B cell (primary cell): ENCODE measurements around the gene KAT8. TPM values are rescaled to one million over a fixed set of nuclear protein-coding genes. Genes with fewer than 3 reads are reported as not detected.

Source experiments
- ATAC-seq: fragments of 200-7000 bp; cut with Tn5 transposase; one replicate; pipeline ENCODE4 v1.10.0; 2021; ENCODE audit warnings: low read depth, mild to moderate bottlenecking, moderate number of reproducible peaks, moderate library complexity
- CTCF ChIA-PET: fragments of 350-600 bp; sonication (Branson Sonifier 250); formaldehyde crosslinking; loops from one replicate; lab custom pipeline; 2021; ENCODE audit warnings: antibody characterized with exemption, inconsistent platforms; lab: Charles Lee
- POLR2A ChIA-PET: fragments of 350-600 bp; sonication (Branson Sonifier 250); formaldehyde crosslinking; loops from one replicate; lab custom pipeline; 2021; ENCODE audit warnings: antibody characterized with exemption; lab: Charles Lee
- DNase-seq: peaks from one replicate; pipeline ENCODE4 v3.0.0; 2013
- H2AFZ ChIP-seq: 2 replicates; pipeline ENCODE4 v1.6.1; 2012; ENCODE audit warnings: mild to moderate bottlenecking, low read depth, low read length; ENCODE audit not compliant: insufficient read depth, poor library complexity, severe bottlenecking
- H3K27ac ChIP-seq, 2 donors: 1 replicate in 1 of 2; 2 replicates in 1 of 2; pipeline ENCODE4 v1.5.1; 2012 to 2013; ENCODE audit warnings: low read length in 2 of 2, mild to moderate bottlenecking in 2 of 2, moderate library complexity in 1 of 2
- H3K27me3 ChIP-seq, 4 experiments: fragments of 200-600 bp in 1 of 4; sonication (generic) in 1 of 4; replicated peaks in 1 of 4; 1 replicate in 2 of 4; 2 replicates in 2 of 4; pipeline versions ENCODE4 v1.6.1 to v1.7.0; 2013 to 2016; ENCODE audit warnings: low read length in 3 of 4, mild to moderate bottlenecking in 2 of 4, mixed read lengths in 1 of 4, moderate library complexity in 1 of 4; ENCODE audit not compliant: insufficient read depth in 4 of 4, control insufficient read depth in 3 of 4; ENCODE audit errors: control extremely low read depth in 1 of 4
- H3K36me3 ChIP-seq, 2 experiments: replicated peaks in 1 of 2; 1 replicate in 1 of 2; 2 replicates in 1 of 2; pipeline versions ENCODE4 v1.6.1 to v1.7.1; 2013; ENCODE audit warnings: low read length in 1 of 2; ENCODE audit not compliant: insufficient read depth in 2 of 2, control insufficient read depth in 1 of 2; ENCODE audit errors: control extremely low read depth in 1 of 2, extremely low read depth in 1 of 2
- H3K4me1 ChIP-seq, 2 donors: fragments of 200-600 bp in 1 of 2; sonication (generic) in 1 of 2; 1 replicate in 1 of 2; 2 replicates in 1 of 2; pipeline versions ENCODE4 v1.5.1 to v1.6.1; 2013 to 2017; ENCODE audit warnings: low read length in 2 of 2; ENCODE audit not compliant: control insufficient read depth in 2 of 2, insufficient read depth in 2 of 2
- H3K4me2 ChIP-seq: replicated peaks from 2 replicates; pipeline ENCODE3; 2012; ENCODE audit warnings: mild to moderate bottlenecking, low read depth, low read length; ENCODE audit not compliant: poor library complexity, severe bottlenecking
- H3K4me3 ChIP-seq, 5 experiments: fragments of 200-600 bp in 1 of 5; sonication (generic) in 1 of 5; 1 replicate in 3 of 5; 2 replicates in 2 of 5; pipeline versions ENCODE4 v1.5.1 to v1.7.0; 2011 to 2016; ENCODE audit warnings: low read length in 4 of 5, mild to moderate bottlenecking in 4 of 5, low read depth in 2 of 5, control low read depth in 1 of 5, moderate library complexity in 1 of 5; ENCODE audit not compliant: insufficient read depth in 1 of 5; ENCODE audit errors: control extremely low read depth in 1 of 5, extremely low read depth in 1 of 5
- H3K79me2 ChIP-seq: fragments of 200-600 bp; sonication (generic); one replicate; pipeline ENCODE4 v1.6.0; 2016; ENCODE audit warnings: low read length; ENCODE audit not compliant: control insufficient read depth, insufficient read depth
- H3K9ac ChIP-seq: fragments of 200-600 bp; sonication (generic); 2 replicates; pipeline ENCODE4 v1.6.1; 2017; ENCODE audit warnings: mild to moderate bottlenecking, low read length, moderate library complexity
- H3K9me3 ChIP-seq, 3 donors: one replicate each; pipeline versions ENCODE4 v1.6.1 to v1.7.1; 2013; ENCODE audit warnings: low read length in 2 of 3; ENCODE audit not compliant: control insufficient read depth in 2 of 3, insufficient read depth in 1 of 3; ENCODE audit errors: control extremely low read depth in 1 of 3
- H4K20me1 ChIP-seq: 2 replicates; pipeline ENCODE4 v1.6.0; 2012; ENCODE audit warnings: mild to moderate bottlenecking, low read length; ENCODE audit not compliant: insufficient read depth, control insufficient read depth, poor library complexity, severe bottlenecking
- H3K27ac Mint-ChIP-seq: one replicate; pipeline ENCODE4 v1.8.0; 2021; ENCODE audit warnings: mixed read lengths
- H3K27me3 Mint-ChIP-seq: one replicate; pipeline ENCODE4 v1.8.0; 2021; ENCODE audit warnings: mixed read lengths
- H3K4me1 Mint-ChIP-seq: one replicate; pipeline ENCODE4 v1.8.0; 2021; ENCODE audit warnings: mixed read lengths
- H3K4me3 Mint-ChIP-seq: one replicate; pipeline ENCODE4 v1.8.0; 2021; ENCODE audit warnings: mixed read lengths
- H3K9me3 Mint-ChIP-seq: one replicate; pipeline ENCODE4 v1.8.0; 2022; ENCODE audit warnings: mixed read lengths; ENCODE audit not compliant: insufficient read depth
- CTCF ChIP-seq: fragments of 200-600 bp; IDR thresholded peaks from one replicate; pipeline ENCODE4 v1.8.0; 2022; ENCODE audit warnings: antibody characterized with exemption, mild to moderate bottlenecking
- EZH2 ChIP-seq: IDR thresholded peaks from 2 replicates; pipeline ENCODE4 v1.6.1; 2012; ENCODE audit warnings: borderline replicate concordance, low read depth, mild to moderate bottlenecking, moderate library complexity, low read length; ENCODE audit not compliant: insufficient read depth, poor library complexity, severe bottlenecking
- WGBS: methylation state at CpG from one replicate; pipeline ENCODE4 v1.1.5; 2013; ENCODE audit warnings: missing lambda C conversion rate; ENCODE audit not compliant: insufficient coverage; 5-methylcytosine and 5-hydroxymethylcytosine counted together
- intact Hi-C: fragments of 100-400 bp; cut with micrococcal nuclease; formaldehyde crosslinking; loops from one replicate; pipeline ENCODE4 v1.10.0; 2022
- polyA plus RNA-seq: library from polyadenylated mRNA; depleted of rRNA; stranded (reverse); fragments of >200 nt; gene quantifications from 2 replicates; pipeline ENCODE4 v1.2.3, GENCODE V29; 2012
- total RNA-seq, 2 donors: library from RNA; stranded (reverse); fragments of 120-200 nt in 1 of 2; gene quantifications; 1 replicate in 1 of 2; 2 replicates in 1 of 2; pipeline versions ENCODE4 v1.2.3 to v1.2.4, GENCODE V29; 2013 to 2022

The KAT8 gene
- total and polyA plus RNA-seq, 2 donors (not counting 1 experiment from before 2014, with no cell fraction given) = 100.0 to 102 TPM

GRCh38 chr16:31105677-31106213 lies 11.7 kb upstream of the KAT8 start:
- CTCF ChIA-PET = no interaction called here
- WGBS = under 1% methylated on average over 21 of the region's 33 CpGs
- Histone ChIP-seq H3K36me3 (peaks cover 0 to 11% of the 10 kb centered on the region in 2 experiments), H4K20me1 (no peaks in the 10 kb centered on the region), H2AFZ (peak overlapping the region; percentile 84), H3K4me2 (peak overlapping the region; percentile 79), H3K4me3 (peak overlapping the region in 2 of 5 experiments; percentile 18 to 28), H3K9me3 (no peaks in the 10 kb centered on the region), H3K4me1 (peaks cover 7 to 18% of the 10 kb centered on the region in 2 donors), H3K9ac (no peak overlapping the region), H3K79me2 (peaks cover 10% of the 10 kb centered on the region), H3K27me3 (no peaks in the 10 kb centered on the region), H3K27ac (no peak overlapping the region)
- H3K27ac Mint-ChIP-seq = peak overlapping the region; percentile 46
- no peaks in the 10 kb centered on the region for H3K9me3 Mint-ChIP-seq
- DNase-seq = peak; percentile 83
- H3K27me3 Mint-ChIP-seq = no peaks in the 10 kb centered on the region
- TF ChIP-seq EZH2 (no peak), CTCF (peak; percentile 81)
- H3K4me3 Mint-ChIP-seq = peak overlapping the region; percentile 65
- peak; percentile 94 for ATAC-seq
- POLR2A ChIA-PET = no interaction called here
- peaks cover 21% of the 10 kb centered on the region for H3K4me1 Mint-ChIP-seq
- intact Hi-C loops = loop anchor here (10.0 kb wide), 1 partner anchor 79 kb away; the partner anchor contains the start of gene FUS
